Bronchial smooth muscle cell (primary cell): ENCODE data around the gene TAS2R3. TPM values are rescaled to one million over a fixed set of nuclear protein-coding genes. Genes with fewer than 3 reads are reported as not detected.

Experiments used
- total RNA-seq: library from RNA; depleted of rRNA; stranded (reverse); fragments of >200 nt; gene quantifications from 2 replicates; pipeline ENCODE4 v1.2.1, GENCODE V29; 2014

Gene TAS2R3
- total RNA-seq = 1.3 and 1.5 TPM in 2 replicates

DNA sequence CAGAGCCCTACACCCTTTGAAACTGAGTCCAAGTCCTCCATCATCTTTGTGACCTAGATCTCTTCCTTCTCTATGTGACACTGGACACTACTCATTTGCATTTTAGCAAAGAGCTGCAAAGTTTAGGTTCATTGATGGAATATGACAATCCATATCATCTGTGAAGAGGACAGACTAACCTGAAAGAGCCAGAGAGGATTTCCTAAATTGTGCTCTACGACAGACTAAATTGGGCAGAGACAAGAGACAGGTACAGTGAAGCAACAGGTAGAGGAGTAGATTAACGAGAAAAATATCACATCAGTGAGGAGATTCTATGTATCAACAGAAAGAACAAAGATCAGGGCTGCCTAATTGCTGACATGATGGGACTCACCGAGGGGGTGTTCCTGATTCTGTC lies at the start of gene TAS2R3:
Gene TAS2R3 (plus strand): TSS at position 301 of the 400 bp plus-strand sequence. CDS start 62 bp downstream, at position 363.

GRCh38 chr7:141737836-141738591 lies 25.9 kb upstream of the TAS2R3 start, which contains the start of gene SSBP1:
Gene SSBP1 (plus strand): TSS chr7:141738358. CDS start chr7:141739167, 809 bp downstream.

GRCh38 chr7:141776374-141776773 lies 12.5 kb downstream of the TAS2R3 start, which contains the start of gene TAS2R4:
Gene TAS2R4 (plus strand): TSS chr7:141776674. CDS start chr7:141778489, 1,815 bp downstream.

GRCh38 chr7:141789917-141790316 lies 26.0 kb downstream of the TAS2R3 start, which contains the start of gene TAS2R5:
Gene TAS2R5 (plus strand): TSS chr7:141790217. CDS start chr7:141790362, 145 bp downstream.

Other genes starting within 250 kb of the TAS2R3 start
- gene AGK, start 212.7 kb upstream of the TAS2R3 start, total RNA-seq = 11.6 and 15.8 TPM in 2 replicates
- gene DENND11, start 61.9 kb upstream of the TAS2R3 start, total RNA-seq = 5.7 and 9.6 TPM in 2 replicates
- 0.17 TPM in 1 of 2 replicates, not detected in the other for gene WEE2, start 55.7 kb upstream of the TAS2R3 start, total RNA-seq
- gene SSBP1, start 25.7 kb upstream of the TAS2R3 start, total RNA-seq = 158 and 165 TPM in 2 replicates
- gene TAS2R4, start 12.6 kb downstream of the TAS2R3 start, total RNA-seq = 0.79 and 1.3 TPM in 2 replicates
- gene TAS2R5, start 26.1 kb downstream of the TAS2R3 start, total RNA-seq = 0.43 and 0.79 TPM in 2 replicates
- gene PRSS37, start 77.4 kb downstream of the TAS2R3 start, total RNA-seq = not detected in 2 replicates
- not detected in 2 replicates for gene OR9A4, start 152.3 kb downstream of the TAS2R3 start, total RNA-seq
- gene CLEC5A, start 182.9 kb downstream of the TAS2R3 start, total RNA-seq = not detected in 2 replicates
- gene TAS2R38, start 209.7 kb downstream of the TAS2R3 start, total RNA-seq = not detected in 2 replicates
- gene MGAM, start 231.8 kb downstream of the TAS2R3 start, total RNA-seq = not detected in 2 replicates